GM19395 (cell line): ENCODE measurements around the gene CERT1.
"Not testable (repeated sequence)": the region's sequence is repeated elsewhere in the genome, so short reads cannot be mapped to it uniquely, and the experiment has no call there.

Source experiments
- ATAC-seq: cut with Tn5 transposase; IDR thresholded peaks from one replicate; pipeline ENCODE4 v1.9.1; 2021; ENCODE audit warnings: mild to moderate bottlenecking, moderate library complexity; ENCODE audit not compliant: unreplicated experiment

CERT1 gene

DNA sequence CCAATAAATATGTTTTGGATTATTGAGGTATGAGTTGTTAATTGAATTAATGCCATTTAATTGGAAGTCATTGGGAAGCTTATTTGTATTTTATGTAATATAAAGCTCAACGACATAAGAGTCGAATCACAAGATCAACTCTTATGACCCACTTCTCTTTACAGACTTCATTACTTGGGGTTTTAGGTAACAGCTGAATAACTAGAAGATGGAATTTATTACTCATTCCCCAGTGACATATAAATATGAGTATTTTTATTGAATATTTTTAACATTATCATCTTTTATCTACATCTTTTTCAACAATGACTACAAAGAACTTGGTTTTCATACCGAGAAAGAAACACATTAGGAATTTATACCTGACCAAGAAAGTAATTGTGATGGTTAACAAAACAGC lies 153.3 kb downstream of the CERT1 start:
- ATAC-seq: no peak

DNA sequence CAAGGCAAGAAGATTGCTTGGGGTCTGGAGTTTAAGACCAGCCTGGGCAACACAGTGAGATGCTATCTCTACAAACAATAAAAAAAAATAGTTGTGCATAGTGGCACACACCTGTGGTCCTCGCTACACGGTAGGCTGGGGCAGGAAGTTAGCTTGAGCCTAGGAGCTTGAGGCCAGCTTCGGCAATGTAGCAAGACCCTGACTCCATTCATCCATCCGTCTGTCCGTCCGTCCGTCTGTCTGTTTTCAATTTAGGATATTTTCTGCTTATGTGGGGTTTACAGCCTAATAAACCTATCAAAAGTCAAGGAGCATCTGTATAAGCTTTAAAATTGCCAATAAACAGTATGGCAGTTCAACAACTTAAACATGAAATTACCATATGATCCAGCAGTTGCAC lies 154.7 kb downstream of the CERT1 start:
- ATAC-seq: no peak

DNA sequence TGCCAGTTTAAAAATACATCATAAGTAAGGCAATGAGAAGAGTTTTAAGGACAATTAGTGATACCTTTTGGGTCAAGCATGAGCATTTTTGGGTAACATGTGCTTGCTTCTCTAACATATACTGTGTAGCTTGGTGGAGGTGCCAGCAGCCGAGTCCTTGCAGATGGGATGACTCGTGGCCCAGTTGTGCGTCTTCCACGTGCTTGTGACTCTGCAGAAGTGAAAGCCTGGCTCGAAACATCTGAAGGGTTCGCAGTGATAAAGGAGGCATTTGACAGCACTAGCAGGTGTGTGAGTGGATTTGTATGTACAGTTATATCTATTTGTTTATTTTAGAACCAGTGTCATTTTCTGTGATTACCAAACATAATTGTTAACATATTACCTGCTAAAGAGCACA lies 156.2 kb downstream of the CERT1 start:
- ATAC-seq: no peak

DNA sequence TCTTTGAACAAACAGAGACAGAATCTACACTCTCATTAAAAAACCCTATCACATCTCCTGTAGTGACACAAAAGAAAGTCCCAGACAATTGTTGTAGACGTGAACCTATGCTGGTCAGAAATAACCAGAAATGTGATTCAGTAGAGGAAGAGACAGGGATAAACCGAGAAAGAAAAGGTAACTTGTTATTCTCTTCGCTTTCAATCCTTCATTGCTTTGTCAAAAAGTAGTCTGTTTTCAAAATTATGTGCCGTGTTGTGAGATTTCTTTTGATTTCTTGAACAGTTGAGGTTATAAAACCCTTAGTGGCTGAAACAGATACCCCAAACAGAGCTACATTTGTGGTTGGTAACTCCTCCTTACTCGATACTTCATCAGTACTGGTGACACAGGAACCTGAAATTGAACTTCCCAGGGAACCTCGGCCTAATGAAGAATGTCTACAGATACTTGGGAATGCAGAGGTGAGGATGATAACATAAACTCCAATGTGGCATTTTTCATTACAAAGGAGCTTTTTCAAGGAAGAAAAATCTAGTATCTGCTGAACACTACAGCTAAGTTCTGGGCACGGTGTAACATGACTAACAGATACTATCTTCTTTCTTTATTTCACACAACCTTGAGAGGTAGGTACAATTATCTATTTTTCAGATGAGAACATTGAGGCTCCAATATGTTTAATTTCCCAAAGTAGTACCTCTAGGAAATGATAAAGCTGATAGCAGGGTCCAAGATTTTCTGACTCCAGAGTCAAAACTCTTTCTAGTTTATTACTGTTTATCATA lies 160.1 kb downstream of the CERT1 start:
- ATAC-seq: no peak

DNA sequence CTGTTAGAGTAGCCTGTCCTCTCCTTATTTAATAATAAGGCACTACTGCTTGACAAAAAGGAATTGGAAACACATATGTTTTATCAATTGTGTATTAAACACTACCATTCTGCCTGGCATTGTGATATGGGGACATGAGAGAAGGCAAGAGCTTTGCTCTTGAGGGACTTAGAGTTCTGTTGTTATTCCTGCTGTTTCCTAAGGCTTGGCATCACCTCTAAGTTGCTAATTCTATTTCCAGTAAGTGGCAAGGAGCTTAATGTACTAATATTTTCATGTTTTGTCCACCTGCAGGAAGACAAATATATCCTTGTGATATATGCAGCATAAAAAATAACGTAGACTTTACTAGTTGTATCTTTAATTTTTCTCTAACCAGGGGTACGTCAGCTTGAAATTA lies 161.8 kb downstream of the CERT1 start:
- ATAC-seq: no peak

DNA sequence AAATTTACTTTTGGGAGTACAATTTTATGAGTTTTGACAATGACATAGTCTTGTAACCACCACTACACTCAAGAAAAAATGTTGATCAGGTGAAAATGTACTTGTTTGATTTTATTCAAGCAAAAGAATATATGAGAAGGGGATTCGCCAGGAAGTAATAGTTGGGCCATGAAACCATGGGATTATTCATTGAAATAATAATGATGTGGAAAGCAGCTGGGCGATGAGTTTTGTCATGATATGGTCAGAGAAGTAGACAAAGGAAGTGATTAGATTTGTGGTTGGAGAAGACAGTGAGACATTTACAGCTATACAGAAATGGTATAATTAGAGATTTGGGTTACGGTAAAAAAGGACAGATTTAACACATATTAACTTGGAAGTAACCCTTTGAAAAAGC lies 163.2 kb downstream of the CERT1 start:
- no peak for ATAC-seq

DNA sequence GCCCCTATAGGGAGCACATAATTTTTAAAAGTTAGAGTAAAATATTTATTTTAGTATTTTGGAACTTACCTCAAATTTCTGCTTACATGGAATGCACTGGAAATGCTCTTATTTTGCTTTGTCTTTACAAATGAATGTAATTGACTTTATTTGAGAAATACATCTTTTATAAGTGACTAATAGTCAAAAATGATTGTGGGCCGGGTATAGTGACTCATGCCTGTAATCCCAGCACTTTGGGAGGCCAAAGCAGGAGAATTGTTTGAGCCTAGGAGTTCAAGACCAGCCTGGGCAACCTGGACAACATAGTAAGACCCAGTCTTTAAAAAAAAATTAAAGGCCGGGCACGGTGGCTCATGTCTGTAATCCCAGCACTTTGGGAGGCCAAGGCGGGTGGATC lies 168.6 kb downstream of the CERT1 start:
- ATAC-seq: no peak

DNA sequence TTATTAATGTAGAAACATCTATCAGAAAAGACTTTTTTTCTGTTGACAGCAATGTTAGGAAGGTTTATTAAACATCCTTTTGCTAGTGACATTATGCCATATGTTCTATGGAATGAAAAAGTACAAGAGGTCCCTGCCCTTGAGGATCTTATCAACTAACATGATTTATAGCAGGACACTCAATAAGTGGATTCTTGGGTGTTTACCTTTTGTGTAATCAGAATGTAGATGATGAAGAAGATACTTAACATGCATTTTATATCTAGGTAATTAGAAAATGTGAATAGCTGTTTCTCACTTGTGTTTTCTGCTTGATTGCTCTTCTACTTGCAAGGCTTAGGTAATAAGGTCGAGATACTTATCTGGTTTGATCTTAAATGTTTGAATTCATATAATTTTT lies 169.5 kb downstream of the CERT1 start:
- ATAC-seq: no peak

DNA sequence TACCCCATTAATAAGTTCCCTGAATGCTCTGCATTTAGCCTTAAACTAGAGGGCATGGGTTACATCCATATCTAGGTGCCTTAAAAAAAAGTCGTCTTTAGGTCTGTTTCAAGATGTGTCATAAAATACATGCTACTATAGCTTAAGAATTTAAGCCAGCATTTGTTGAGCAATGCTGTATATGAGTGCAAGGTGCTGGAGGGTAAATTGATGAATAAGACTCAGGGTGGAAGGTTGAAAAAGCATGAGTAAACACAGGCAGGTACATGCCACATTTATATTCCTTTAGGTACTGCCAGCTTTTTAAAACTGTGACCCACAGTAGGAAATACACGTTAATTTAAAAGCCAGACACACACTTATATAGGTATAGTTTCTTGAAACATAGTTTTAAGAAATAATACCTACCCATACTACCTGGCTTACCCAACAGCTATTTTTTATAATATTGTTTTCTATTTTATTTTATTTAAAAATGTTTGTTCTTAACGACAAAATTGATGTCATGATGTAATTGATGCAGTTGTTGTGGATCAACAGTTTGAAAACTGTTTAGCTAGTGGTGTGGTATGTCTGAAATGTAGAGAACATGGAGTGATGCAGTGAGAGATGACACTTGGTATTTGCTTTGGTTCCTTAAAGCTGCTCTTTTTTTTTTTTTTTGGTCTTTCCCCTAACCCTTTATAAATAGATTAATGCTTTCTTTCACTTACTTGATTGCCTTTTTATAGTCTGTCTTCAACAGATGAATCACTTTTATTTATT lies 170.5 kb downstream of the CERT1 start:
- no peak for ATAC-seq

DNA sequence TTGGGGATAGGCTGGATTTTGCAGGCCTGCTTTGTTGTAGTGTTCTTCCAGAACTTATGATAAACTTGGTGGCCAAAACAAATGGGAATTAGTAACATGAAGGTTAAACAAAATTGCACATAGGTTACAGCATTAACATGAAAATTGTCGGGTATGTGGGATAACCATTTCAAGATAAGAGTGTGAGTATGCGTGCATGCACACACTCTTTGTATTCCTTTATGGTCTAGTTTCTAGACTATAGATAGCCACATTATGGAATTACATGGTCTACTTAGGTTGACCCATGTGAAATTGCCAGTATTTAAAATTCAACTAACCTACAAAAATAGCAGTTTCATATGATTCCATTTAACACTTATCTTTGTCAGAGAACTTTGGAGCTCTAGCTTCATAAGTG lies 173.0 kb downstream of the CERT1 start:
- no peak for ATAC-seq

DNA sequence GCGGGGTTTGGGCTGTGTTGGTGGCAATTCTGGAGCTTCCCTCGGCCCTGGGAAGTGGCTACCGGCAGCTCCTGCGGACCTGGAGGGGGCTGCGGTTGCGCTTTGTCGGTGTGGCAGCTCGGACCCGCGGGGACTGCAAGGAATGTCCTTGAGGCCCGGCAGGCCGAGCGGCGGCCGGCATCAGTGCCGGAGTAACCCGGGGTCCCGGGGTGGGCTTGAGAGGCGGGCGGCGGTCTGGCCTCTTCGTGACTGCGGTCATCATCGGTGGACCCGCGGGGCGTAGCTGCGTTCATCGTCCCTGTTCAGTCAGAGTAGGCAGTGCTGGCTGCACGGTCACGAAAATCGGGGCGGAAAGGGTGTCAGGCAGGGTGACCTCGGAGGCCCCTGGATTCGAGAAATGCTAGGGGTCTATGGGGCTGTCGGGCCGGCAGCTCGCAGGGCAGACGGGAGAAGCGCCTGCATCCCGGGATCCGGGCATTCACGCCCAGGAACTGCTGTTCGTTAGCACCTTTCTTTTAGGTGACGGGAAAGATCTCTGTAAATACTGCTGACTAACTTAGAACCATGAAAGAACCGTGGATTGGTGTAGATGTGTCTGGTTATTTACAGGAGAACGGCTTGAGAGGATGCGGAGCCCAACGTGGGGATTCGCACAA lies 173.9 kb downstream of the CERT1 start:
- ATAC-seq: peak; percentile 7

DNA sequence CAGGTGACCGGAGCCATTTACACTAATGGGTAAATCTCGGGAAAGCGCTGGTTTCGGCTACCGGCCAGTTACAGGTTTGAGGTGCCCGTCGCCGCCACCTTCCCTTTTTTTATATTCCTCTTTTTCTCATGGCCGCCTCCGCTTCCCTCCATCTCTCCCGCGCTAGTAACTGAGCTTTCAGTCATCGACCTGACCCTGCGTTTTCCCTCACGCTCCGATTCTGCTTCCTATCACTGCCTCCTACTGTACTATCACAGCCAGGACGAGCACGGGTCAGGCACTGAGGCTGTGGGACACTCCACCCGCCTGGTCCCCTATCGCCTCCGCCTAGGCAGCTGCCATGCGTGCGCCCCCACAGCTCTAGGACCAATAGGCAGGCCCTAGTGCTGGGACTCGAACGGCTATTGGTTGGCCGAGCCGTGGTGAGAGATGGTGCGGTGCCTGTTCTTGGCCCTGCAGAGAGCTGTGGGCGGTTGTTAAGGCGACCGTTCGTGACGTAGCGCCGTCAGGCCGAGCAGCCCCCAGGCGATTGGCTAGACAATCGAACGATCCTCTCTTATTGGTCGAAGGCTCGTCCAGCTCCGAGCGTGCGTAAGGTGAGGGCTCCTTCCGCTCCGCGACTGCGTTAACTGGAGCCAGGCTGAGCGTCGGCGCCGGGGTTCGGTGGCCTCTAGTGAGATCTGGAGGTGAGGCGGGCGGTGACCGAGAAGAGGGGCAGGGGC lies 174.7 kb downstream of the CERT1 start, which contains the start of gene HMGCR:
HMGCR (plus strand) TSS at position 606 of the 722 bp plus-strand sequence. CDS start 5,386 bp downstream, outside the sequence.
- peak; percentile 99 for ATAC-seq

DNA sequence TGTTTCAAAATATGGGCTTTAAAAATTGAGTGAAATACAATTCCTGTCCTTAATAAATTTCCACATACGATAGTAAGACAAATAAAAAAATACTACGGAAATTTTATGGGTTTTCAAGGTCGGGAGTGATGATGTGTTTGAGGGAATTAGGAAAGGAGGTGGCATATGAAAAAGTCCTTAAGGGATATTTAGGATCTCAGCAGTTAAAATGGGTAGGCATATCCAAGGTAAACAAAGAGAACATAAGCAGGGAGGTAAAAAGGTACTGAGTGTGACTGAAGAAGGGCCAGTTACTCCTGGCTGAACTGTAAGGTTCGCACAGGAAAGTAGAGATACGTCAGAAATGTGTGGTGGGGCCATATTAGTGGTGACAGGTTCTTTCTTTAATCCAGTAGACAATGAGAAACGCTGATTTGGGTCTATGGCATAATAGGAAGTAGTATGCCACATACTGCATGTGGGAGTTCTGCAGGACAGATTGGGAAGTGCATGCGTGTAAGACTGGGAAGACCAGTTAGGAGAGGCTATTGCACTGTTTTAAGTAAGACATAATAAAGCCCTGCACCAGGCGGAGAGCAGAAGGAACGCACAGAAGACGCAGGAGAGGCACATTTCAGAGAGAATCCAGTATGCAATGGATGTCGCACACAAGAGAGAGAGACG lies 175.3 kb downstream of the CERT1 start:
- ATAC-seq: peak; percentile 5

DNA sequence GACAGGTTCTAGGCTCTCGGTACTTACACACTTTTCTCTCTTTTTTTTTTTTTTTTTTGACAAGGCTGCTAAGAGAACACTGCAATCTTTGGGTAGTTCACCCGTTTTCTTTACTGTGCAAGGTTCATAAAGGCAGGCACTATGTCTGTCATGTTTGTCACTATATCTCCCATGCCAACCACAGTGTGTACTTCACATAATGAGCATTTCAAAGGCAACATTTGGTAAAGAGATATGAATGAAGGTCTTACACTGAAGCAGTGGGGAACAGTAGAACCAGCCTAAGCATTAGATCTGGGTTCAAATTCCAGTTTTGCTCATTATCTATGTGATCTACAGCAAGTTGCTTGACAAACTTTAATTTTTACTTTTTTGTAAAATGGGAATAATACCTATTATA lies 175.9 kb downstream of the CERT1 start:
- no peak for ATAC-seq

DNA sequence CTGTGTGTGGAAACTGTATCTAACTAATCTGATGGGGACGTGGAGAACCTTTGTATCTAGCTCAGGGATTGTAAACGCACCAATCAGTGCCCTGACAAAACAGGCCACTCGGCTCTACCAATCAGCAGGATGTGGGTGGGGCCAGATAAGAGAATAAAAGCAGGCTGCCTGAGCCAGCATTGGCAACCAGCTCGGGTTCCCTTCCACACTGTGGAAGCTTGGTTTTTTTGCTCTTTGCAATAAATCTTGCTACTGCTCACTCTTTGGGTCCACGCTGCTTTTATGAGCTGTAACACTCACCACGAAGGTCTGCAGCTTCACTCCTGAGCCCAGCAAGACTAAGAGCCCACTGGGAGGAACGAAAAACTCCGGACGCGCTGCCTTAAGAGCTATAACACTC lies 177.0 kb downstream of the CERT1 start:
- ATAC-seq: not testable (repeated sequence)

DNA sequence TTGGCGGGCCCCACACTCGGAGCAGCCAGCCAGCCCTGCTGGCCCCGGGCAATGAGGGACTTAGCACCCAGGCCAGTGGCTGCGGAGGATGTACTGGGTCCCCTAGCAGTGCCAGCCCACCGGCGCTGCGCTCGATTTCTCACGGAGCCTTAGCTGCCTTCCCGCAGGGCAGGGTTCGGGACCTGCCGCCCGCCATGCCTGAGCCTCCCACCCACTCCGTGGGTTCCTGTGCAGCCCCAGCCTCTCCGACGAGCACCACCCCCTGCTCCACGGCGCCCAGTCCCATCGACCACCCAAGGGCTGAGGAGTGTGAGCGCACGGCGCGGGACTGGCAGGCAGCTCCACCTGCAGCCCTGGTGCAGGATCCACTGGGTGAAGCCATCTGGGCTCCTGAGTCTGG lies 177.7 kb downstream of the CERT1 start:
- ATAC-seq: not testable (repeated sequence)

DNA sequence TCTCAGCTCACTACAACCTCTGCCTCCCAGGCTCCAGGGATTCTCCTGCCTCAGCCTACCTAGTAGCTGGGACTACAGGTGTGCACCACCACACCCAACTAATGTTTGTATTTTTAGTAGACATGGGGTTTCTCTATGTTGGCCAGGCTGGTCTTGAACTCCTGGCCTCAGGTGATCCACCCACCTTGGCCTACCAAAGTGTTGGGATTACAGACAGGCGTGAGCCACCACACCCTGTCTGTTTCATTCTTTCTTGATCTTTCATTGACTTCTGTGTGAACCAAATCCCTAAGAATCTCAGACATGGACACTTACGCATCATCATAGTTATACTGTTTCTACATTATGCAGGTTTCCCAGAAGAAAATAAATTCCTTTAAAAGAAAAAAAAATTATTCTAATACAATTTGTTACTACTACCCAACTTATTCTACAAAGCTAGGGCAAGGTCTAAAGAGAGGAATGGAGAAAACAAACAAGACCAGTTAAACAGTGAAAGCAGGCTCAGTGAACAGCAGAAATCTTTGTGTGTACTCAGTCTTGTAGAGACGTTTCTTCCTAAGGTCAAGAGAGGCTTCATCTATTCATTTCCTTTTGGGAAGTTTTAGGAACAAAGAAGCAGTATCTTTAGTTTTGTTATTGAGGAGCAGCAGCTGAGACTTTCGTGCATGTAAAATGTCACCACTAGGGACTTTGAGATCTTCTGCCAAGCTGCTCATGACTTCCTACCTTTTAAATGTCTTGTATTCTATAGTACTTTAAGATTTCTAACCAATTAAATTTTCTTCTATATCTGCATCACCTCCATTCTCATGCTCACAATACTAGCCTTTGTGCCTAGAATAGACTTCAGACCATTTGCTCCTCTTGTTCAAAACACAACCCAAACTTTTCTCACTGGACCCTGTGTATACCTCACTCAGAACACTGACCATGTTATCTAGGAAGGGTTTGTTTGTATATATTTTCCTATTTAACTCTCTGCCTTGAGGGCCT lies 180.0 kb downstream of the CERT1 start:
- ATAC-seq: no peak

DNA sequence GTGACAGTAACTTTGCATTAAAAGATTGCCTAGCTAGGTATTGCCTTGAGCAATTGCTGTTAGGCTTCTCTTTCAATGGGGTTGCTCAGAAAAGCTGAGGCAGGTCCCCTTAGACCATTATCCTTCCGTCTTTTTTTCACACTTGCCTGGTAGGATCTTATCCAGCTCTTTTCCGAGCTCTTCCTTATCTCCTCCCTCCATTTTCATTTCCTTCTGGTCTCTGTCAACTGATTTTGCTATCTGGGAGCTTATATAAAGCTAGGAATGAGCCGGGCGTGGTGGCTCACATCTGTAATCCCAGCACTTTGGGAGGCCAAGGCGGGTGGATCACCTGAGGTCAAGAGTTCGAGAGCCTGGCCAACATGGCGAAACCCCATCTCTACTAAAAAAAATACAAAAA lies 181.0 kb downstream of the CERT1 start:
- ATAC-seq: no peak
